ENCODE data around the gene CACNA1E. TPM values are rescaled to one million over a fixed set of nuclear protein-coding genes. Genes with fewer than 3 reads are reported as not detected.

CACNA1E gene
- total and polyA plus RNA-seq, 10 donors: 0.02 to 6.1 (median 1.2) TPM

DNA sequence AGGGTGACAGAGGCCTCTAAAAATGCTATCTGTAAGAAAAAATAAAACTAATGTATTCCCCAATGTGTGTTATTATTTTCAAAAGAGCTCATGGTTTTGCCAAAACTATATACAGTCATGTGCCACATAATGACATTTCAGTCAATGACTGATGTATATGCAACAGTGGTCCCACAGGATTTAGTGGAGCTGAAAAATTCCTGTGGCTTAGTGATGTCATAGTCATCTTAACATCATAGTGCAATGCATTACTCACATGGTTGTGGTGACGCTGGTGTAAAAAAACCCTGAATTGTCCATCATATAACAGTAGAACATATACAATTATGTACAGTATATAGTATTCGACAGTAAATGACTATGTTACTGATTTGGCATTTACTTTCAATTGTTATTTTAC is 172.4 kb downstream of the CACNA1E start:
- Histone ChIP-seq H3K36me3 (no peaks in the 10 kb centered on the region), H3K27ac (no peak overlapping the region), H3K27me3 (replicated peaks in 1 of 7) (peaks cover 0 to 4% (median 0%) of the 10 kb centered on the region in 7 donors), H3K4me3 (no peak overlapping the region), H3K9me3 (no peaks in the 10 kb centered on the region), H3K4me1 (no peaks in the 10 kb centered on the region)
- intact Hi-C loops (cut with DNase I; ENCODE audit: low total_unique reads): no loop called here
- TF ChIP-seq POLR2AphosphoS5 (IDR thresholded peaks at IDR 0.05) (no peak), POLR2A (IDR thresholded peaks at IDR 0.05) (no peak)
- TF ChIP-seq, protein P1, sequence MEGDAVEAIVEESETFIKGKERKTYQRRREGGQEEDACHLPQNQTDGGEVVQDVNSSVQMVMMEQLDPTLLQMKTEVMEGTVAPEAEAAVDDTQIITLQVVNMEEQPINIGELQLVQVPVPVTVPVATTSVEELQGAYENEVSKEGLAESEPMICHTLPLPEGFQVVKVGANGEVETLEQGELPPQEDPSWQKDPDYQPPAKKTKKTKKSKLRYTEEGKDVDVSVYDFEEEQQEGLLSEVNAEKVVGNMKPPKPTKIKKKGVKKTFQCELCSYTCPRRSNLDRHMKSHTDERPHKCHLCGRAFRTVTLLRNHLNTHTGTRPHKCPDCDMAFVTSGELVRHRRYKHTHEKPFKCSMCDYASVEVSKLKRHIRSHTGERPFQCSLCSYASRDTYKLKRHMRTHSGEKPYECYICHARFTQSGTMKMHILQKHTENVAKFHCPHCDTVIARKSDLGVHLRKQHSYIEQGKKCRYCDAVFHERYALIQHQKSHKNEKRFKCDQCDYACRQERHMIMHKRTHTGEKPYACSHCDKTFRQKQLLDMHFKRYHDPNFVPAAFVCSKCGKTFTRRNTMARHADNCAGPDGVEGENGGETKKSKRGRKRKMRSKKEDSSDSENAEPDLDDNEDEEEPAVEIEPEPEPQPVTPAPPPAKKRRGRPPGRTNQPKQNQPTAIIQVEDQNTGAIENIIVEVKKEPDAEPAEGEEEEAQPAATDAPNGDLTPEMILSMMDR (IDR thresholded peaks at IDR 0.05 in 8 of 11, conservative IDR thresholded peaks at IDR 0.05 in 3 of 11): no peak
- 84 to 96% (median 88%) methylated on average over 2 of the region's 2 CpGs for WGBS, 5 donors
- no peak for DNase-seq

DNA sequence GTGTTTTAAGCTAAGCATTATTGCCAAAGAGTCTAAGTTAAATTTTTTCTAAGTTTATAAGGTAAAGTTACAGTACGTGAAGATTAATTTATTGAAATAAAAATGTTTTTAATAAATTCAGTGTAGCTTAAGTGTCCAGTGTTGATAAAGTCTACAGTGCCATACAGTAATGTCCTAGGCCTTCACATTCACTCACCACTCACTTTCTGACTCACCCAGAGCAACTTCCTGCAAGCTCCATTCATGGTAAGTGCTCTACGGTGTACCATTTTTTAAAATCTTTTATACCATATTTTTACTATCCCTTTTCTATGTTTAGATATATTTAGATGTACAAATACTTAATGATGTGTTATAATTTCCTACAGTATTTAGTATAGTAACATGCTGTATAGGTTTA is 173.2 kb downstream of the CACNA1E start:
- H3K4me1 ChIP-seq: no peaks in the 10 kb centered on the region
- no peaks in the 10 kb centered on the region for H3K9me3 ChIP-seq
- 58 to 90% (median 84%) methylated on average over 2 of the region's 2 CpGs for WGBS, 5 donors
- H3K27ac ChIP-seq: no peak overlapping the region
- DNase-seq: no peak
- no peaks in the 10 kb centered on the region for H3K36me3 ChIP-seq
- no peaks in the 10 kb centered on the region for H3K27me3 ChIP-seq (replicated peaks in 1 of 7)
- TF ChIP-seq, protein P1 (IDR thresholded peaks at IDR 0.05 in 8 of 11, conservative IDR thresholded peaks at IDR 0.05 in 3 of 11): no peak
- no peak for TF ChIP-seq POLR2A (IDR thresholded peaks at IDR 0.05)
- TF ChIP-seq POLR2AphosphoS5 (IDR thresholded peaks at IDR 0.05): no peak
- intact Hi-C loops (cut with DNase I; ENCODE audit: low total_unique reads): no loop called here
- no peak overlapping the region for H3K4me3 ChIP-seq

DNA sequence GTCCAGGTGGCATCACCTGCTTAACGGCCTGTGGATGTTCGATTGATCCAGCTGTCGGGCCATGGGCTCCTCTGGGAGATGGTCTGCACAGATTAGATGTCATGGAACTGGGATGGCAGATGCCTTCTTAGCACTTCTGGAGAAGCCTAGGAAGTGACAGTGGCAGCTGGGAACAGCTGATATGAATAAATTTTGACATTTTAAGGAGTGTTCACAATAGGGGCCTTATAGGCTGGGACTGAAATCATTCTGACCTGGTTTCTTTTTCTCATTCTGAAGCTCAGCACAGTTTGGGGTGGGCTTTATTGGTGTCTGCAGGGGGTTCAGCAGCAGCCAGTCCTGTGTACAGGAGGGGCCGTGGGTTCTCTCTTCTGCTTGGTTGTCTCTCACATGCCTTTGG is 175.3 kb downstream of the CACNA1E start:
- intact Hi-C loops (cut with DNase I; ENCODE audit: low total_unique reads): no loop called here
- Histone ChIP-seq H3K27me3 (replicated peaks in 1 of 7) (peaks cover 0 to 5% (median 0%) of the 10 kb centered on the region in 7 donors), H3K27ac (no peak overlapping the region), H3K4me1 (no peaks in the 10 kb centered on the region), H3K36me3 (no peaks in the 10 kb centered on the region), H3K4me3 (no peak overlapping the region), H3K9me3 (no peaks in the 10 kb centered on the region)
- no peak for TF ChIP-seq POLR2A (IDR thresholded peaks at IDR 0.05)
- TF ChIP-seq POLR2AphosphoS5 (IDR thresholded peaks at IDR 0.05): no peak
- TF ChIP-seq, protein P1 (IDR thresholded peaks at IDR 0.05 in 8 of 11, conservative IDR thresholded peaks at IDR 0.05 in 3 of 11): no peak
- 78 to 92% (median 88%) methylated on average over 4 of the region's 4 CpGs for WGBS, 5 donors
- no peak for DNase-seq

DNA sequence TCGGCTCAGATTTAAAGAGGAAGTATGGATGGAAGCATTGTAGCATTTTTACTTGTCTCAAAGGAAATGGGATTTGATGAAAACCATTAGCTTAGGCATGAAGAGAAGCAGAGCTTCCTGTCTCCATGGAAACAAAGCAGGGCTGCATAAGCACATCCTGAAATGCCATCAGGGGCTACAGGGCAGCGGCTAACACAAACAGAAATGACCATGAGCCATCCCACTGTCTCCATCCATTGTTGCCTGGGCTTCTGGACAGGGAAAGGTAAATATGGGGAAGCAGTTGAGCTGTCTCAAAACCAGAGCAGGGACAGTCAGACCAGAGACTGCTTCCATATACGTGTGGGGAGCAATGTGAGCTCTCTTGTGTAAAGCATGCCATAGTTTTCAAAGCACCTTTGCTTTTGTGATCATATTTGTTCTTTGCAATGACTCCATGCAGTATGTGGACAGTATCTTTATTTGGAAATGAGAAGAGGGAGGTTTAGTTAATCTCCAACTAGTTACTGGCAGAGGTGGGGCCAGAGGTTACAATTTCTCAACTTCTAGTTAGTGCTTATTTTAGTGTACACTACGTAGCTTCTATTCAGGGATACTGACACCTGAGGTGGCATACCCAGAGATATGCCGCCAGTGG is 176.1 kb downstream of the CACNA1E start:
- 36 to 44% (median 41%) methylated on average over 5 of the region's 5 CpGs for WGBS, 5 donors
- intact Hi-C loops (cut with DNase I; ENCODE audit: low total_unique reads): no loop called here
- Histone ChIP-seq H3K9me3 (no peaks in the 10 kb centered on the region), H3K4me3 (no peak overlapping the region), H3K27me3 (replicated peaks in 1 of 7) (peaks cover 0 to 14% (median 0%) of the 10 kb centered on the region in 7 donors), H3K4me1 (no peaks in the 10 kb centered on the region), H3K36me3 (no peaks in the 10 kb centered on the region), H3K27ac (no peak overlapping the region)
- no peak for DNase-seq
- TF ChIP-seq, protein P1 (IDR thresholded peaks at IDR 0.05 in 8 of 11, conservative IDR thresholded peaks at IDR 0.05 in 3 of 11): no peak
- TF ChIP-seq POLR2AphosphoS5 (IDR thresholded peaks at IDR 0.05) (no peak), POLR2A (IDR thresholded peaks at IDR 0.05) (no peak)

Data from spleen (tissue), 11 donors.